ENCODE measurements around the gene PATE3.

The PATE3 gene

DNA sequence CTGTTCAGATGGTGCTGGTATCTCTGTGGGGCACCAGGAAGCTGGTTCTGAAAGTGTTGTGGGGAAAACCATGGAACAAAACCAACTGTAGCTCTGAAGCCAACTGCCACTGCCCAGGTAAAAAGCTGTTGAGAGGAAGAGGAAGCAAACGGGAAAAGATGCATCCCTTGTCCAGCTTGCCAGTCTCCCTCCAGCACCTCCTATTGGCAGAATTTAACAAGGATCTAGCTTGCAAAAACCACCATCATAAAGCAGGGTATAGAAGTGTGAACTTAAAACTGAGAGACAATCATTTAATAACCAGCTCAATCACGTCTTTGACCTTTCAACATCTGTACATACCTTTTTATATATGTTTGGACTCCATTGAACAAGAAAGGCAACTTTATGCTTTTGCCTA, 37.3 kb upstream of the PATE3 start:
- no peak for ATAC-seq (ENCODE audit: low read depth)
- TF ChIP-seq CTCF (IDR thresholded peaks at IDR 0.05; ENCODE audit: poor library complexity, severe bottlenecking), result no peak

DNA sequence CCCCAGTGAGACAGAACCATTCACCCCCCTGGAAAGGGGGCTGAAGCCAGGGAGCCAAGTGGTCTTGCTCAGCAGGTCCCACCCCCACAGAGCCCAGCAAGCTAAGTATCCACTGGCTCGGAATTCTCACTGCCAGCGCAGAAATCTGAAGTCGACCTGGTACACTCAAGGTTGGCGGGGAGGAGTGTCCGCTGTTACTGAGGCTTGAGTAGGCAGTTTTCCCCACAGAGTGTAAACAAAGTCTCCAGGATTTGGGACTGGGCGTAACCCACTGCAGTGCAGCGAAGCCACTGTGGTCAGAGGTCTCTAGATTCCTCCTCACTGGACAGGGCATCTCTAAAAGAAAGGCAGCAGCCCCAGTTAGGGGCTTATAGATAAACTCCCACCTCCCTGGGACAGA, 31.9 kb upstream of the PATE3 start:
- no peak overlapping the region for H3K4me3 ChIP-seq (ENCODE audit: severe bottlenecking)
- TF ChIP-seq CTCF (IDR thresholded peaks at IDR 0.05; ENCODE audit: poor library complexity, severe bottlenecking), result no peak
- H3K4me1 ChIP-seq (ENCODE audit: insufficient read depth, poor library complexity, severe bottlenecking), result no peaks in the 10 kb centered on the region
- ATAC-seq (ENCODE audit: low read depth), result no peak
- H3K27me3 ChIP-seq (ENCODE audit: insufficient read depth, poor library complexity, severe bottlenecking), result peaks cover 20% of the 10 kb centered on the region
- DNase-seq (ENCODE audit: low spot score), result no peak
- no peak overlapping the region for H3K27ac ChIP-seq (ENCODE audit: poor library complexity, severe bottlenecking)
- no peaks in the 10 kb centered on the region for H3K36me3 ChIP-seq (ENCODE audit: low read depth)
- H3K9me3 ChIP-seq (ENCODE audit: severe bottlenecking), result no peaks in the 10 kb centered on the region

More for the DNA sequence above, 37.3 kb upstream of the PATE3 start:
- Histone ChIP-seq H3K4me3 (ENCODE audit: severe bottlenecking) (no peak overlapping the region), H3K4me1 (ENCODE audit: insufficient read depth, poor library complexity, severe bottlenecking) (no peaks in the 10 kb centered on the region), H3K27me3 (ENCODE audit: insufficient read depth, poor library complexity, severe bottlenecking) (peaks cover 25% of the 10 kb centered on the region), H3K9me3 (ENCODE audit: severe bottlenecking) (no peaks in the 10 kb centered on the region), H3K27ac (ENCODE audit: poor library complexity, severe bottlenecking) (no peak overlapping the region), H3K36me3 (ENCODE audit: low read depth) (no peaks in the 10 kb centered on the region)
- DNase-seq (ENCODE audit: low spot score), result no peak

GRCh38 chr11:125762445-125762844, 25.5 kb upstream of the PATE3 start:
- H3K36me3 ChIP-seq (ENCODE audit: low read depth), result no peaks in the 10 kb centered on the region
- H3K4me1 ChIP-seq (ENCODE audit: insufficient read depth, poor library complexity, severe bottlenecking), result no peaks in the 10 kb centered on the region
- ATAC-seq (ENCODE audit: low read depth), result no peak
- no peak overlapping the region for H3K4me3 ChIP-seq (ENCODE audit: severe bottlenecking)
- peaks cover 33% of the 10 kb centered on the region for H3K27me3 ChIP-seq (ENCODE audit: insufficient read depth, poor library complexity, severe bottlenecking)
- DNase-seq (ENCODE audit: low spot score), result no peak
- no peak overlapping the region for H3K27ac ChIP-seq (ENCODE audit: poor library complexity, severe bottlenecking)
- H3K9me3 ChIP-seq (ENCODE audit: severe bottlenecking), result no peaks in the 10 kb centered on the region
- TF ChIP-seq CTCF (IDR thresholded peaks at IDR 0.05; ENCODE audit: poor library complexity, severe bottlenecking), result no peak

GRCh38 chr11:125763483-125763882, 24.4 kb upstream of the PATE3 start:
- H3K27ac ChIP-seq (ENCODE audit: poor library complexity, severe bottlenecking), result no peak overlapping the region
- no peak for ATAC-seq (ENCODE audit: low read depth)
- H3K27me3 ChIP-seq (ENCODE audit: insufficient read depth, poor library complexity, severe bottlenecking), result peaks cover 43% of the 10 kb centered on the region
- no peak for DNase-seq (ENCODE audit: low spot score)
- no peak overlapping the region for H3K4me3 ChIP-seq (ENCODE audit: severe bottlenecking)
- H3K36me3 ChIP-seq (ENCODE audit: low read depth), result no peaks in the 10 kb centered on the region
- TF ChIP-seq CTCF (IDR thresholded peaks at IDR 0.05; ENCODE audit: poor library complexity, severe bottlenecking), result no peak
- no peaks in the 10 kb centered on the region for H3K9me3 ChIP-seq (ENCODE audit: severe bottlenecking)
- no peaks in the 10 kb centered on the region for H3K4me1 ChIP-seq (ENCODE audit: insufficient read depth, poor library complexity, severe bottlenecking)

- DNase-seq (ENCODE audit: low spot score) (no peak), ATAC-seq (ENCODE audit: low read depth) (no peak)
- Histone ChIP-seq H3K4me1 (ENCODE audit: insufficient read depth, poor library complexity, severe bottlenecking) (no peaks in the 10 kb centered on the region), H3K27me3 (ENCODE audit: insufficient read depth, poor library complexity, severe bottlenecking) (peaks cover 39% of the 10 kb centered on the region), H3K36me3 (ENCODE audit: low read depth) (no peaks in the 10 kb centered on the region), H3K4me3 (ENCODE audit: severe bottlenecking) (no peak overlapping the region), H3K9me3 (ENCODE audit: severe bottlenecking) (no peaks in the 10 kb centered on the region), H3K27ac (ENCODE audit: poor library complexity, severe bottlenecking) (no peak overlapping the region)
- TF ChIP-seq CTCF (IDR thresholded peaks at IDR 0.05; ENCODE audit: poor library complexity, severe bottlenecking), result no peak
Observed at GRCh38 chr11:125766251-125766650, 21.7 kb upstream of the PATE3 start.
